ENCODE measurements around the gene PMVK. TPM values are rescaled to one million over a fixed set of nuclear protein-coding genes. Genes with fewer than 3 reads are reported as not detected.

The PMVK gene
- polyA plus RNA-seq, 2 donors: 29.4 to 68.9 TPM

DNA sequence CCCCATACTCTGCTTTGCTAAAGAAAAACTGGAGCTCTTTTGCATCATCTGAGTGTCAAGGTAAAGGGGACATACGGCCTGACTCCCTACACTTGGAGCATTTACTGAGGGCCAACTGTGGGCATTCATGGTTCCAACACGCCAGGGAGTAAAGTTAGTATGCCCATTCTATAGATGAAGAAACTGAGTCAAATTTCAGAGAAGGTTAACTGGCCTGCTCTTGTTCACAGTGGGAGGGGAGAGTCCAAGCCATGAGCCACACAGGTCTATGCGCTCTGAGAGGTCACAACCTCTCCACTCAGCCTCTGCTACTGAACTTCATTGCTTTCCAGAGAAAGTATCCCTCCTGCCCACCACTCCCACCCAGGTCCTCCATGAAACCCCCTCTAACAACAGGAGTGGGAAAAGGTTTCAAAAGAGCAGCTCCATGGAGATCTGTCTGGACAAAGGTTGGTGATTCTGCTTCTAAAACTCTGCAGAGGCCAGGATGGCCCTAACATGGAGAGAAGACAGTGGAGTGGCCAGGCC is 59.6 kb downstream of the PMVK start:
- Histone ChIP-seq H3K9me3 (ENCODE audit: control insufficient read depth in 2 of 2, insufficient read depth in 1 of 2, low read depth in 1 of 2, low read length in 1 of 2) (no peaks in the 10 kb centered on the region), H3K27me3 (ENCODE audit: control insufficient read depth in 1 of 2, insufficient read depth in 2 of 2, low read length in 2 of 2) (no peaks in the 10 kb centered on the region), H3K4me1 (ENCODE audit: control insufficient read depth in 2 of 2, insufficient read depth in 2 of 2, low read length in 1 of 2) (no peaks in the 10 kb centered on the region), H3K36me3 (ENCODE audit: control insufficient read depth in 2 of 2, insufficient read depth in 2 of 2, low read length in 1 of 2) (no peaks in the 10 kb centered on the region), H3K4me3 (ENCODE audit: low read depth in 1 of 2, low read length in 2 of 2) (no peak overlapping the region), H3K27ac (ENCODE audit: low read depth in 2 of 2, low read length in 1 of 2) (no peak overlapping the region)
- WGBS, 2 donors: 63 to 67% methylated on average over 3 of the region's 3 CpGs

Other genes with a start within 250 kb of the PMVK start
- under 1 TPM; 0.12 to 0.14 TPM for gene KCNN3, start 66.4 kb downstream of the PMVK start, polyA plus RNA-seq
- 10 to 100 TPM; 18.3 to 25.7 TPM for gene PBXIP1, start 19.4 kb upstream of the PMVK start, polyA plus RNA-seq
- 10 to 100 TPM; 14.3 to 15.8 TPM for gene PYGO2, start 25.1 kb upstream of the PMVK start, polyA plus RNA-seq
- gene SHC1, start 34.0 kb upstream of the PMVK start, polyA plus RNA-seq: 10 to 100 TPM; 28.8 to 38.8 TPM
- gene CKS1B, start 38.0 kb upstream of the PMVK start, polyA plus RNA-seq: 10 to 100 TPM in 1 of 2 donors, 1 to 10 TPM in 1; 8.9 to 74.3 TPM
- 10 to 100 TPM; 27.1 TPM for gene FLAD1, start 46.6 kb upstream of the PMVK start, polyA plus RNA-seq
- gene LENEP, start 56.9 kb upstream of the PMVK start, polyA plus RNA-seq: under 1 TPM in 1 of 2 donors, not detected in 1; 0.22 TPM
- gene ZBTB7B, start 66.1 kb upstream of the PMVK start, polyA plus RNA-seq: 10 to 100 TPM; 71.7 to 95.8 TPM
- 10 to 100 TPM in 1 of 2 donors, 1 to 10 TPM in 1; 1.7 to 10.1 TPM for gene DCST2, start 97.1 kb upstream of the PMVK start, polyA plus RNA-seq
- gene DCST1, start 97.1 kb upstream of the PMVK start, polyA plus RNA-seq: under 1 TPM; 0.14 to 0.29 TPM
- gene ADAM15, start 114.6 kb upstream of the PMVK start, polyA plus RNA-seq: 100 to 1,000 TPM; 122 to 222 TPM
- 10 to 100 TPM; 14.7 to 16.2 TPM for gene EFNA4, start 127.0 kb upstream of the PMVK start, polyA plus RNA-seq
- 10 to 100 TPM; 16.3 to 21.7 TPM for gene EFNA3, start 142.1 kb upstream of the PMVK start, polyA plus RNA-seq
- gene EFNA1, start 191.2 kb upstream of the PMVK start, polyA plus RNA-seq: 10 to 100 TPM; 32.9 to 48.1 TPM
- gene SLC50A1, start 199.1 kb upstream of the PMVK start, polyA plus RNA-seq: 10 to 100 TPM; 41.0 to 51.5 TPM
- 100 to 1,000 TPM; 103 to 248 TPM for gene DPM3, start 203.8 kb upstream of the PMVK start, polyA plus RNA-seq
- 100 to 1,000 TPM; 161 to 260 TPM for gene KRTCAP2, start 236.6 kb upstream of the PMVK start, polyA plus RNA-seq
- gene TRIM46, start 237.1 kb upstream of the PMVK start, polyA plus RNA-seq: under 1 TPM; 0.19 to 0.47 TPM

All from esophagus (tissue), 2 donors.